Osteocyte (in vitro differentiated cells): Measurements from ENCODE around the gene NPL. TPM values are rescaled to one million over a fixed set of nuclear protein-coding genes. Genes with fewer than 3 reads are reported as not detected.
A peak's percentile ranks its signal among the peaks of the same experiment; 100 is the strongest.

Experiments
- DNase-seq: peaks from one replicate; pipeline ENCODE4 v3.0.0; 2021; ENCODE audit warnings: mixed read lengths; ENCODE audit not compliant: unreplicated experiment; ENCODE audit errors: extremely low spot score
- H3K27ac Mint-ChIP-seq: one replicate; pipeline ENCODE4 v1.8.0; 2021; ENCODE audit warnings: mild to moderate bottlenecking, mixed read lengths; ENCODE audit not compliant: unreplicated experiment
- H3K27me3 Mint-ChIP-seq: one replicate; pipeline ENCODE4 v1.8.0; 2021; ENCODE audit warnings: mixed read lengths; ENCODE audit not compliant: unreplicated experiment
- H3K36me3 Mint-ChIP-seq: one replicate; pipeline ENCODE4 v1.8.0; 2021; ENCODE audit warnings: mixed read lengths; ENCODE audit not compliant: unreplicated experiment
- H3K4me1 Mint-ChIP-seq: one replicate; pipeline ENCODE4 v1.8.0; 2021; ENCODE audit warnings: mixed read lengths; ENCODE audit not compliant: unreplicated experiment
- H3K4me3 Mint-ChIP-seq: one replicate; pipeline ENCODE4 v1.8.0; 2021; ENCODE audit warnings: mild to moderate bottlenecking, moderate library complexity, mixed read lengths; ENCODE audit not compliant: unreplicated experiment
- H3K9me3 Mint-ChIP-seq: one replicate; pipeline ENCODE4 v1.8.0; 2021; ENCODE audit warnings: mixed read lengths; ENCODE audit not compliant: unreplicated experiment
- total RNA-seq: library from RNA; stranded (reverse); gene quantifications from 2 replicates; pipeline ENCODE4 v1.2.1, GENCODE V29; 2021
- TF ChIP-seq, protein P1 (sequence below): fragments of 200-600 bp; sonication (generic); IDR thresholded peaks from 2 replicates; pipeline ENCODE4 v1.5.0; 2021; ENCODE audit warnings: antibody characterized with exemption, mild to moderate bottlenecking, moderate library complexity

The NPL gene
- total RNA-seq, 1 donor from 2014 or later: 4.2 TPM

DNA sequence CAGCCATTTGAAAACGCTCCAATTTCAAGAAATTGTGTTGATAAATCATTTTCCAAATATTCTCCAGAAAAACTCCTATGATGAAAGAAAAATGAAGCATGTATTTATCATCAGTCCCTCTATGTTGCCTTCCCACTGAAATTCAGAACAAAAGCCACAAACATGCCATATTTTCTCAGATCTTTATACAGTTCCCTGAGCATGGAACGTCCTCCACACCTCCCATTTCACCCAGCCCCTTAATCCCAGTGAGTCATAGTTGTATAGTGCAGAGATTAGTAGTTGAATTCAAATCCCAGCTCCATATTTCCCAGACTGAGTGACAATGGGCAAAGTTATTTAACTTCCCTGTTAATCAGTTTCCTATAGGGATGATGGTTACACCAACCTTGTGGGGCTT lies 20.6 kb upstream of the NPL start:
- no peaks in the 10 kb centered on the region for H3K36me3 Mint-ChIP-seq
- no peak overlapping the region for H3K27ac Mint-ChIP-seq
- no peak for DNase-seq
- H3K27me3 Mint-ChIP-seq: peaks cover 42% of the 10 kb centered on the region
- TF ChIP-seq, protein P1, sequence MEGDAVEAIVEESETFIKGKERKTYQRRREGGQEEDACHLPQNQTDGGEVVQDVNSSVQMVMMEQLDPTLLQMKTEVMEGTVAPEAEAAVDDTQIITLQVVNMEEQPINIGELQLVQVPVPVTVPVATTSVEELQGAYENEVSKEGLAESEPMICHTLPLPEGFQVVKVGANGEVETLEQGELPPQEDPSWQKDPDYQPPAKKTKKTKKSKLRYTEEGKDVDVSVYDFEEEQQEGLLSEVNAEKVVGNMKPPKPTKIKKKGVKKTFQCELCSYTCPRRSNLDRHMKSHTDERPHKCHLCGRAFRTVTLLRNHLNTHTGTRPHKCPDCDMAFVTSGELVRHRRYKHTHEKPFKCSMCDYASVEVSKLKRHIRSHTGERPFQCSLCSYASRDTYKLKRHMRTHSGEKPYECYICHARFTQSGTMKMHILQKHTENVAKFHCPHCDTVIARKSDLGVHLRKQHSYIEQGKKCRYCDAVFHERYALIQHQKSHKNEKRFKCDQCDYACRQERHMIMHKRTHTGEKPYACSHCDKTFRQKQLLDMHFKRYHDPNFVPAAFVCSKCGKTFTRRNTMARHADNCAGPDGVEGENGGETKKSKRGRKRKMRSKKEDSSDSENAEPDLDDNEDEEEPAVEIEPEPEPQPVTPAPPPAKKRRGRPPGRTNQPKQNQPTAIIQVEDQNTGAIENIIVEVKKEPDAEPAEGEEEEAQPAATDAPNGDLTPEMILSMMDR: no peak
- H3K9me3 Mint-ChIP-seq: no peaks in the 10 kb centered on the region
- peaks cover 14% of the 10 kb centered on the region for H3K4me1 Mint-ChIP-seq
- no peak overlapping the region for H3K4me3 Mint-ChIP-seq

DNA sequence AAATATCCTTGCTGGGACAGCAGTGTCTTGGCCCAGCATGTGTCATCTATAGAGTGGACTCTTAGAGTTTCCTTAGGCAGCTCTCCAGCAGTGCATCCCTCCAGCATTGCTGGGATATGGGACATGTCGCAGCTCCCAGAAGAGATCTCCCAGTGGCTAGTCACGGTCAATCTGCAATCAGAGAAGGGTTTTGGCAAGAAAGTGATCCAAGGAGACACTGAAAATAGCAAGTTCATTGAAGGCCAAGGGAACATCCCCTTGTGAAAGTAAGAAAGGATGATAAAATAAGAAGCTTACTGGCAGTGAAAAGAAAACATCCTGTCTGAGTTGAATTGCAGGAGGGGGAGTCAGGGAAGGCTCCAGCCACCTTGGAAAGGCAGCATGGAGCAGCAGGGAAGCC lies 19.3 kb upstream of the NPL start:
- Mint-ChIP-seq H3K27ac (no peak overlapping the region), H3K4me3 (no peak overlapping the region), H3K27me3 (peaks cover 40% of the 10 kb centered on the region), H3K9me3 (no peaks in the 10 kb centered on the region), H3K36me3 (no peaks in the 10 kb centered on the region), H3K4me1 (peaks cover 11% of the 10 kb centered on the region)
- DNase-seq: no peak
- TF ChIP-seq, protein P1: no peak

DNA sequence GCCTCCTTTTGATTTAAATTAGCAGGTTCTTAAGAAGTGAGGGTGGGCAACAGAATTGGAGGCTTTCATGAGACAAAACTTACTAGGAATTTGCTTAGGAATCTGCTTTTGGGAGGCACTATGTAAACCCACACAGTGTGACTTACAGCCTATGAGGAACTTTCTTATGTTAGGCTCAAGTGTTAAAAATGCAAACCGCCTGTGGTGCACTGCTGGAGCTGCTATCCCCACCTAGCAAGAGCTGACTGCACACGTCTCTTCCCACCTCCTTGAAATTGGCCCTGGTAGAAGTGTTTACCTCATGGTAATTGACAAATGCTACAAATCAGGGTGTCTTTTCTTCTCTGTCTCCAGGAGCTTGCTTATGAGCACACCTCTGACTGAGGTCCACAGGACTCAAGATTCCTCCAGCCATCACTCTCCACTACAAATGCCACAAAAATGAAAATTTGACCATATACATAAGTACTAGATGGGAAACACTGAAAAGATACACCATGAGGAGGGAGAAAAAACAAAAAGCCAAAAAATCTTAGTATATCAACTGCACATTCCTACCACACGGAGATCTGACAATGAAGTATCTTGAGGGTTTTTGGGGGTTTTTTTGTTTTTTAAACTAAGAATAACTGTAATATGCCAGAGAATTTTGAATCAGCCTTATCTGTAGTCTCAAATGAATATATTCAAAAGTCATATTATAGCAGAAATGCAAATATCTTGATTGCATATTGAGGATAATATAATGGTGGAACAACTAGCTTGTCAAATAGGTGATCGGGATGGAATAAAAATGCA lies 18.2 kb upstream of the NPL start:
- Mint-ChIP-seq H3K4me1 (peaks cover 3% of the 10 kb centered on the region), H3K36me3 (no peaks in the 10 kb centered on the region), H3K27me3 (peaks cover 46% of the 10 kb centered on the region), H3K4me3 (no peak overlapping the region), H3K9me3 (no peaks in the 10 kb centered on the region), H3K27ac (no peak overlapping the region)
- TF ChIP-seq, protein P1: peak; percentile 33
- DNase-seq: no peak

DNA sequence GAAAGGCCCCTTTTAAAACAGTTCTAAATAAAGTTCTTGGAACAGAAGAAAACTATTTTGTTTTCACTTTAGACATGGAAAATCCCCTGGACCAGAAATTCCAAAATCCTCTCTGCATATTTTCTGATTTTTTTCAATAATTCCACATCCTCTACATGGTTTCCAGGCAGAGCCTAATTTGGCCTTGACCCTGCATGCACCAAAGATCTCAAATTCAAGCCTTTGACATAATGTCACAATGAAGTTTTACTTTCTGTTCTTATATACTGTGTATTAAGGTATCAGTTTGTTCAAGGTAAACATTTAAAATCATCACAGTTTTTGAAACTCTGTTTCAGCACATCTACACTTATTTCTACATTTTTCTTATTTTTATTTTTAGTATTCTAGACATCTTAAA lies 12.2 kb upstream of the NPL start:
- no peak for DNase-seq
- Mint-ChIP-seq H3K27me3 (peaks cover 28% of the 10 kb centered on the region), H3K36me3 (no peaks in the 10 kb centered on the region), H3K27ac (no peak overlapping the region), H3K9me3 (no peaks in the 10 kb centered on the region), H3K4me3 (no peak overlapping the region), H3K4me1 (peaks cover 6% of the 10 kb centered on the region)
- TF ChIP-seq, protein P1: no peak

DNA sequence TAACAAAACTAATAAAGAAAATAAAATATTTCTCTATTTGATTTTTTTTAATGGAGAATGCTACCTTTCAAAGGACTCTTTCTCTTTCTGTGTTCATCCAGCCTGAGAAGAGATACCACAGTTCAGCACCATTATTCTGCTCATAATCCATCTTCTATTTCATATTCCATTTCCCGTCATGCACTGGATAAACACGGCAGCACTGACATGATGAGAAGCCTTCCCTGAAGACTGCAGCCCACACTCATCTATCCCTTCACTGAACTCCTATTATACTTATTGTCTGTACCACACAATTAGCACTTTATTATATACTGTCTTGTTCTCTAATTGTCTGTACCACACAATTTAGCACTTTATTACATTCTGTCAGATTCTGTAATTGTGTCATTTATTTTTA lies 10.7 kb upstream of the NPL start:
- TF ChIP-seq, protein P1: no peak
- no peak overlapping the region for H3K4me3 Mint-ChIP-seq
- H3K27me3 Mint-ChIP-seq: peaks cover 20% of the 10 kb centered on the region
- H3K9me3 Mint-ChIP-seq: no peaks in the 10 kb centered on the region
- no peak for DNase-seq
- no peaks in the 10 kb centered on the region for H3K36me3 Mint-ChIP-seq
- peaks cover 6% of the 10 kb centered on the region for H3K4me1 Mint-ChIP-seq
- no peak overlapping the region for H3K27ac Mint-ChIP-seq
